HepG2 (cell line): ENCODE results near the gene CTRL.

Source experiments
- MAFF ChIP-seq: IDR thresholded peaks from 2 replicates; pipeline ENCODE4 v1.6.1; 2011; ENCODE audit warnings: low read depth, low read length, improper control_type of control experiment
- SRF ChIP-seq: IDR thresholded peaks from 2 replicates; pipeline ENCODE4 v1.6.1; 2011; ENCODE audit warnings: mild to moderate bottlenecking, low read depth, low read length, moderate library complexity
- TEAD2 ChIP-seq: sonication (generic); formaldehyde crosslinking; IDR thresholded peaks from 2 replicates; pipeline ENCODE4 v1.9.0; 2021; ENCODE audit warnings: missing genetic modification reagents
- ZNF326 ChIP-seq: sonication (generic); formaldehyde crosslinking; IDR thresholded peaks from 2 replicates; pipeline ENCODE4 v1.4.0; 2020; ENCODE audit warnings: missing genetic modification reagents, borderline replicate concordance
- TF ChIP-seq, protein P1 (sequence below): sonication (generic); formaldehyde crosslinking; IDR thresholded peaks from 2 replicates; pipeline ENCODE4 v1.9.0; 2021; ENCODE audit warnings: missing genetic modification reagents, borderline replicate concordance

- TF ChIP-seq ZNF326 (CRISPR knock-in tag), result no peak
- no peak for TF ChIP-seq TEAD2
- TF ChIP-seq, protein P1, sequence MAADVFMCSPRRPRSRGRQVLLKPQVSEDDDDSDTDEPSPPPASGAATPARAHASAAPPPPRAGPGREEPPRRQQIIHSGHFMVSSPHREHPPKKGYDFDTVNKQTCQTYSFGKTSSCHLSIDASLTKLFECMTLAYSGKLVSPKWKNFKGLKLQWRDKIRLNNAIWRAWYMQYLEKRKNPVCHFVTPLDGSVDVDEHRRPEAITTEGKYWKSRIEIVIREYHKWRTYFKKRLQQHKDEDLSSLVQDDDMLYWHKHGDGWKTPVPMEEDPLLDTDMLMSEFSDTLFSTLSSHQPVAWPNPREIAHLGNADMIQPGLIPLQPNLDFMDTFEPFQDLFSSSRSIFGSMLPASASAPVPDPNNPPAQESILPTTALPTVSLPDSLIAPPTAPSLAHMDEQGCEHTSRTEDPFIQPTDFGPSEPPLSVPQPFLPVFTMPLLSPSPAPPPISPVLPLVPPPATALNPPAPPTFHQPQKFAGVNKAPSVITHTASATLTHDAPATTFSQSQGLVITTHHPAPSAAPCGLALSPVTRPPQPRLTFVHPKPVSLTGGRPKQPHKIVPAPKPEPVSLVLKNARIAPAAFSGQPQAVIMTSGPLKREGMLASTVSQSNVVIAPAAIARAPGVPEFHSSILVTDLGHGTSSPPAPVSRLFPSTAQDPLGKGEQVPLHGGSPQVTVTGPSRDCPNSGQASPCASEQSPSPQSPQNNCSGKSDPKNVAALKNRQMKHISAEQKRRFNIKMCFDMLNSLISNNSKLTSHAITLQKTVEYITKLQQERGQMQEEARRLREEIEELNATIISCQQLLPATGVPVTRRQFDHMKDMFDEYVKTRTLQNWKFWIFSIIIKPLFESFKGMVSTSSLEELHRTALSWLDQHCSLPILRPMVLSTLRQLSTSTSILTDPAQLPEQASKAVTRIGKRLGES (CRISPR knock-in tag), result no peak
- TF ChIP-seq SRF, result no peak
- TF ChIP-seq MAFF, result no peak
Measured at GRCh38 chr16:67886387-67886786, 45.3 kb downstream of the CTRL start.
